ENCODE measurements around the gene SPRR4.

GRCh38 chr1:152995842-152996241, 25.4 kb downstream of the SPRR4 start:
- no peak for TF ChIP-seq SPI1 (IDR thresholded peaks at IDR 0.05; ENCODE audit: borderline replicate concordance, low read depth)
- TF ChIP-seq CTCF (IDR thresholded peaks at IDR 0.05; ENCODE audit: insufficient read depth, low read length) = no peak

Measured in HL-60 (cell line).